Ectodermal cell (in vitro differentiated cells): ENCODE measurements around the gene SUGP2.

Experiments
- H3K27ac ChIP-seq: 2 replicates; pipeline ENCODE4 v1.7.0; 2013; ENCODE audit warnings: mild to moderate bottlenecking, low read depth, low read length; ENCODE audit not compliant: insufficient read depth, poor library complexity, severe bottlenecking
- H3K27me3 ChIP-seq: 2 replicates; pipeline ENCODE4 v1.7.0; 2013; ENCODE audit warnings: mild to moderate bottlenecking, low read length; ENCODE audit not compliant: insufficient read depth, control insufficient read depth, poor library complexity, severe bottlenecking
- H3K36me3 ChIP-seq: one replicate; pipeline ENCODE4 v1.7.0; 2013; ENCODE audit warnings: low read length; ENCODE audit not compliant: control insufficient read depth, insufficient read depth
- H3K4me1 ChIP-seq: one replicate; pipeline ENCODE4 v1.7.0; 2013; ENCODE audit warnings: low read length; ENCODE audit not compliant: control insufficient read depth, insufficient read depth
- H3K4me3 ChIP-seq: 2 replicates; pipeline ENCODE4 v1.7.0; 2013; ENCODE audit warnings: low read depth, low read length, control low read depth; ENCODE audit not compliant: insufficient read depth
- H3K9me3 ChIP-seq: 2 replicates; pipeline ENCODE4 v1.7.0; 2013; ENCODE audit warnings: mild to moderate bottlenecking, low read length, moderate library complexity; ENCODE audit not compliant: control insufficient read depth
- WGBS, 2 experiments: methylation state at CpG; one replicate each; pipeline ENCODE4 v1.1.7; 2013; ENCODE audit warnings: missing lambda C conversion rate in 2 of 2; 5-methylcytosine and 5-hydroxymethylcytosine counted together

SUGP2 gene

DNA sequence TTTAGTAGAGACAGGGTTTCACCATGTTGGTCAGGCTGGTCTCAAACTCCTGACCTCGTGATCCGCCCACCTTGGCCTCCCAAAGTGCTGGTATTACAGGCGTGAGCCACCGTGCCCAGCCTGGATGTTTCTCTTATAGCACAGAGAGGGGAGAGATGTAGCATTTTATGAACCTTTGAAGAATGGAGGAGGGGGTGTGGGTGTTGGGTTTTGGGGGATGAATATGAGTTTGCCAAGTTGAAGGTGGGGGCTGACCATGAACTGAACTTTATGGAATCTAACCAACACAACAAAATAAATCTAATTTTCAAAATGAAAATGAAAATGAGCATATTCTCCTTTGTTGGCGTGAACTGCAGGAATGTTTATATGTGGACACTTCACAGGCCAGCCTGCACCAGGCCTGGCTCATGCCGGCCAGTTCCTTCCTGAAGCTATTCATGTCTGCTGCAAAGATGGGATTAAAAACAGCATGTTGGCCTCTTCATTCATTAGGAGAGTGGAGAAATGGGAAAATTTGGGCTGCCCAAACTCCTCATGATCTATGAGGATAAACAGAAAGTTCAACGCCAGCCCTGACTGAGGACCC lies 52.8 kb downstream of the SUGP2 start:
- H3K36me3 ChIP-seq: no peaks in the 10 kb centered on the region
- H3K27me3 ChIP-seq: peaks cover 7% of the 10 kb centered on the region
- no peaks in the 10 kb centered on the region for H3K4me1 ChIP-seq
- WGBS, 2 experiments: 87 to 91% methylated on average over 7 of the region's 7 CpGs
- no peak overlapping the region for H3K27ac ChIP-seq
- no peak overlapping the region for H3K4me3 ChIP-seq
- no peaks in the 10 kb centered on the region for H3K9me3 ChIP-seq

DNA sequence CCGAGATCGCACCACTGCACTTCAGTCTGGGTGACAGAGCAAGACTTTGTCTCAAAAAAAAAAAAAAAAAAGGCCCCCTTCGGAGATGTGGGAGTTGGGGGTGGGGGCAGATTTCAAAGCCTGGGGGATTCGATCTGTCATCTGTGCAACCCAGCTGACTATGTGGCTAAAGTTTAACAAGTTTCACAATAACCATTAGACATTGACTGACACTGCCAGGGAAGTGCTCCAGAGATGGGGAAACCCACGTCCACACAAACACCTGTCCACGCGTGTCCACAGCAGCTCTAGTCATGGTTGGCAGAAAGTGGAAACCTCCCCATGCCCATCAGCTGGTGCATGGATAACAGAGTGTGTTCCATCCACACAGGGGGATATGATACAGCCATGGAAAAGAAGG lies 54.7 kb downstream of the SUGP2 start:
- H3K4me1 ChIP-seq: no peaks in the 10 kb centered on the region
- WGBS, 2 experiments: 83 to 89% methylated on average over 6 to 7 of the region's 7 CpGs
- H3K4me3 ChIP-seq: no peak overlapping the region
- H3K36me3 ChIP-seq: no peaks in the 10 kb centered on the region
- no peaks in the 10 kb centered on the region for H3K9me3 ChIP-seq
- no peaks in the 10 kb centered on the region for H3K27me3 ChIP-seq
- H3K27ac ChIP-seq: no peak overlapping the region

GRCh38 chr19:18975869-18976268 lies 57.4 kb downstream of the SUGP2 start:
- WGBS, 2 experiments: 92% methylated on average over 10 of the region's 10 CpGs
- Histone ChIP-seq H3K27ac (no peak overlapping the region), H3K4me3 (no peak overlapping the region), H3K36me3 (no peaks in the 10 kb centered on the region), H3K4me1 (no peaks in the 10 kb centered on the region), H3K27me3 (no peaks in the 10 kb centered on the region), H3K9me3 (no peaks in the 10 kb centered on the region)

DNA sequence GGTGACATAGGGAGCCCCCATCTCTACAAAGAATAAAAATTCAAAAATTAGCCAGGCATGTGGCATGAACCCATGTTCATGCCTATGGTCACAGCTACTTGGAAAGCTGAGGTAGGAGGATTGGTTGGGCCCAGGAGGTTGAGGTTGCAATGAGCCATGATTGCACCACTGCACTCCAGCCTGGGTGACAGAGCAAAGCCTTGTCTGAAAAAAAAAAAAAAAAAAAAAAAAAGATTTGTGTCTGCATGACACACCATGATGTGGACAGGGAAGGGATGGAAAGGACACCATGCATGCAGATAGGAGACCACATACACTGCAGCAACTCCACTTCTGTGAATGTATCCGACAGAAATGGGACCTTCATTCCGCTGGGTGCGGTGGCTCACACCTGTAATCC lies 58.3 kb downstream of the SUGP2 start:
- WGBS, 2 experiments: 88 to 96% methylated on average over 3 of the region's 3 CpGs
- Histone ChIP-seq H3K36me3 (no peaks in the 10 kb centered on the region), H3K27ac (no peak overlapping the region), H3K9me3 (no peaks in the 10 kb centered on the region), H3K4me1 (no peaks in the 10 kb centered on the region), H3K27me3 (no peaks in the 10 kb centered on the region), H3K4me3 (no peak overlapping the region)

DNA sequence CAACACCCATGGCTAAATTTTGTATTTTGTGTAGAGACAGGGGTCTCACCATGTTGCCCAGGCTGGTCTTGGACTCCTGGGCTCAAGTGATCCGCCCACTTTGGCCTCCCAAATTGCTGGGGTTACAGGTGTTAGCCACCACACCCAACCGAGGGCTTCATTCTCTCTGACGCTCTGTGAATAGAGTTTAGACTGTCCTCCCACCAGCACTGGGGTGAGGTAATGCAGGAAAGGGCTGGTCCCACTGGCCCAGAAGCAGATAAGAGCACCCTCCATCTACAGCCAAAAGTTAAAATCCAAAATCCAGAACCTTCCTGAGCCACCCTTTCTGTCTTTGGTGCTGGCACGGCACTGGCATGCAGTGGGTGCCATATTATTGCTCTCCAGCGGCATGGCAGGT lies 60.5 kb downstream of the SUGP2 start:
- Histone ChIP-seq H3K27ac (no peak overlapping the region), H3K4me1 (no peaks in the 10 kb centered on the region), H3K27me3 (no peaks in the 10 kb centered on the region), H3K4me3 (no peak overlapping the region), H3K9me3 (peaks cover 3% of the 10 kb centered on the region), H3K36me3 (no peaks in the 10 kb centered on the region)
- 88 to 93% methylated on average over 5 of the region's 5 CpGs for WGBS, 2 experiments

- 86 to 88% methylated on average over 12 of the region's 12 CpGs for WGBS, 2 experiments
- Histone ChIP-seq H3K4me3 (no peak overlapping the region), H3K27me3 (no peaks in the 10 kb centered on the region), H3K4me1 (no peaks in the 10 kb centered on the region), H3K9me3 (peaks cover 3% of the 10 kb centered on the region), H3K27ac (no peak overlapping the region), H3K36me3 (no peaks in the 10 kb centered on the region)
Measured at GRCh38 chr19:18972301-18972811, 61.0 kb downstream of the SUGP2 start.

DNA sequence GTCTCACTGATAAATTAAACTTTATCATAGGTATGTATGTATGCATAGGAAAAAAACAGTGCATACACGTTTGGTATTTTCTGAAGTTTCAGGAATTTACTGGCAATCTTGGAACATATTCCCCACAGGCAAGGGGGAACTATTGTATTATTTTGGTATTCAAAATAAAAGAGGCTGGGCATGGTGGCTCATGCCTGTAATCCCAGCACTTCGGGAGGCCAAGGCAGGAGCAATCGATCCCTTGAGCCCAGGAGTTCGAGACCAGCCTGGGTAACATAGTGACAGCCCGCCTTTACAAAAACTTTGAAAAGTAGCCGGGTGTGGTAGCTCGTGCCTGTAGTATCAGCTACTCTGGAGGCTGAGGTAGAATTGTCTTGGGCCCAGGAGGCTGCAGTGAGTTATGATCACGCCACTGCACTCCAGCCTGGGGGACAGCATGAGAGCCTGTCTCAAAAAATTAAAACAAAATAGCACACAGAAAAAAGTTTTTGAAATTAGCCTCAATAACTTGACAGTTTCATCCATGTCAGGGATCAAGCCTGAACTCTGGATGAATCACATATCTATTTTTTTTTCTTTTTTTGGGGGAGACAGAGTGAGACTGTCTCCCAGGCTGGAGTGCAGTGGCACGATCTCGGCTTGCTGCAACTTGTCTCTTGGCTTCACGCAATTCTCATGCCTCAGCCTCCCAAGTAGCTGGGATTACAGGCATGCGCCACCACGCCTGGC lies 63.2 kb downstream of the SUGP2 start:
- Histone ChIP-seq H3K9me3 (peaks cover 3% of the 10 kb centered on the region), H3K27ac (no peak overlapping the region), H3K36me3 (no peaks in the 10 kb centered on the region), H3K4me3 (no peak overlapping the region), H3K27me3 (no peaks in the 10 kb centered on the region), H3K4me1 (no peaks in the 10 kb centered on the region)
- WGBS, 2 experiments: 87 to 91% methylated on average over 13 of the region's 13 CpGs

GRCh38 chr19:18967358-18968146 lies 65.8 kb downstream of the SUGP2 start:
- Histone ChIP-seq H3K4me1 (no peaks in the 10 kb centered on the region), H3K4me3 (no peak overlapping the region), H3K27me3 (peaks cover 2% of the 10 kb centered on the region), H3K27ac (no peak overlapping the region), H3K36me3 (no peaks in the 10 kb centered on the region), H3K9me3 (peaks cover 3% of the 10 kb centered on the region)
- 84 to 89% methylated on average over 10 to 11 of the region's 11 CpGs for WGBS, 2 experiments

DNA sequence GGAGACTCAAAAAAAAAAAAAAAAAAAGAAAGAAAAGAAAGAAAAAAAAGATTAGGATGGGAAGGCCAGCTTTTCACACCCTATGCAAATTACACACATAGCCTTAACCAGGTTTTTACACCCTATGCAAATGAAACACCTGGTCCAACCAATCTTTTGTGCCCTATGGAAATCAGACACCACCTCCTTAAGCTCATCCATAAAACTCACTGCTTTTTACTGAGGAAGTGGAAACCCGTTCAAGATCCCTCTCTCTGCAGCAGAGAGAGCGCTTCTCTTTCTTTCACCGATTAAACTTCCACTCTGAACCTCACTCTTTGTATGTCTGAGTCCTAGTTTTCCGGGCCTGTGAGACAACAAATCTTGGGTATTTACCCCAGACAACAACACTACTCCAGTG lies 67.0 kb downstream of the SUGP2 start:
- Histone ChIP-seq H3K36me3 (no peaks in the 10 kb centered on the region), H3K9me3 (peaks cover 3% of the 10 kb centered on the region), H3K4me3 (no peak overlapping the region), H3K4me1 (peaks cover 6% of the 10 kb centered on the region), H3K27ac (no peak overlapping the region), H3K27me3 (peaks cover 8% of the 10 kb centered on the region)
- WGBS, 2 experiments: 57 to 60% methylated on average over 4 of the region's 4 CpGs

- WGBS, 2 experiments: 93 to 94% methylated on average over 8 of the region's 9 CpGs
- H3K27me3 ChIP-seq: peaks cover 8% of the 10 kb centered on the region
Measured at GRCh38 chr19:18964121-18964520, 69.2 kb downstream of the SUGP2 start.

More at GRCh38 chr19:18964121-18964520, 69.2 kb downstream of the SUGP2 start:
- H3K36me3 ChIP-seq: no peaks in the 10 kb centered on the region
- peaks cover 6% of the 10 kb centered on the region for H3K4me1 ChIP-seq
- peaks cover 3% of the 10 kb centered on the region for H3K9me3 ChIP-seq
- H3K4me3 ChIP-seq: no peak overlapping the region
- no peak overlapping the region for H3K27ac ChIP-seq
